Stimulated activated effector memory CD8-positive, alpha-beta T cell treated with anti-CD3 and anti-CD28 coated beads, Interleukin-12 subunit alpha, Interleukin-12 subunit beta, amount 100 ng/mL, for 72 hours (primary cell): ENCODE data around the gene TFR2.
"Not testable (repeated sequence)": the region's sequence is repeated elsewhere in the genome, so short reads cannot be mapped to it uniquely, and the experiment has no call there.

Experiments used
- ATAC-seq: fragments of 150-1000 bp; cut with Tn5 transposase; 2 replicates; pipeline ENCODE4 v1.10.0; 2021
- DNase-seq, 2 donors: peaks; one replicate each; pipeline ENCODE4 v3.0.0; 2021 to 2022; ENCODE audit warnings: low spot score in 2 of 2
- H3K27ac Mint-ChIP-seq: one replicate; pipeline ENCODE4 v1.8.0; 2022; ENCODE audit warnings: mild to moderate bottlenecking, mixed read lengths
- H3K36me3 Mint-ChIP-seq: one replicate; pipeline ENCODE4 v1.8.0; 2022; ENCODE audit warnings: mild to moderate bottlenecking, mixed read lengths
- H3K4me1 Mint-ChIP-seq: one replicate; pipeline ENCODE4 v1.8.0; 2022; ENCODE audit warnings: mixed read lengths
- H3K4me3 Mint-ChIP-seq: one replicate; pipeline ENCODE4 v1.8.0; 2022; ENCODE audit warnings: mild to moderate bottlenecking, mixed read lengths
- H3K9me3 Mint-ChIP-seq: one replicate; pipeline ENCODE4 v1.8.0; 2022; ENCODE audit warnings: mixed read lengths

Gene TFR2

GRCh38 chr7:100673302-100673941, 32.1 kb upstream of the TFR2 start, which contains the start of gene GNB2:
GNB2 (plus strand) TSS chr7:100673740; CDS start chr7:100676266, 2,526 bp downstream.
- H3K27ac Mint-ChIP-seq, result peak within 1 kb of the TSS; percentile 98
- H3K4me1 Mint-ChIP-seq, result peaks cover 23% of the 10 kb centered on the region
- peak within 1 kb of the TSS; percentile 98 for H3K4me3 Mint-ChIP-seq
- peaks cover 55% of the 10 kb centered on the region for H3K36me3 Mint-ChIP-seq
- H3K9me3 Mint-ChIP-seq, result no peaks in the 10 kb centered on the region
- ATAC-seq, result peak; percentile 82
- peak; percentile 100 for DNase-seq

GRCh38 chr7:100671353-100672327, 30.3 kb upstream of the TFR2 start:
- H3K27ac Mint-ChIP-seq, result no peak overlapping the region
- peak overlapping the region; percentile 98 for H3K4me3 Mint-ChIP-seq
- peaks cover 12% of the 10 kb centered on the region for H3K4me1 Mint-ChIP-seq
- H3K9me3 Mint-ChIP-seq, result no peaks in the 10 kb centered on the region
- no peak for DNase-seq
- ATAC-seq, result no peak
- peaks cover 37% of the 10 kb centered on the region for H3K36me3 Mint-ChIP-seq

- ATAC-seq, result no peak
- Mint-ChIP-seq H3K36me3 (peaks cover 23% of the 10 kb centered on the region), H3K4me1 (peaks cover 6% of the 10 kb centered on the region), H3K27ac (no peak overlapping the region), H3K9me3 (no peaks in the 10 kb centered on the region), H3K4me3 (no peak overlapping the region)
- DNase-seq, result no peak
Measured at GRCh38 chr7:100670074-100670473, 28.7 kb upstream of the TFR2 start.

GRCh38 chr7:100669106-100669505, 27.8 kb upstream of the TFR2 start:
- H3K9me3 Mint-ChIP-seq, H3K4me1 Mint-ChIP-seq, ATAC-seq, H3K27ac Mint-ChIP-seq, DNase-seq, H3K4me3 Mint-ChIP-seq: not testable (repeated sequence)
- H3K36me3 Mint-ChIP-seq, result peaks cover 14% of the 10 kb centered on the region

GRCh38 chr7:100668069-100668449, 26.7 kb upstream of the TFR2 start:
- DNase-seq, result no peak
- H3K4me3 Mint-ChIP-seq, result no peak overlapping the region
- no peak for ATAC-seq
- H3K4me1 Mint-ChIP-seq, result peaks cover 3% of the 10 kb centered on the region
- H3K9me3 Mint-ChIP-seq, result no peaks in the 10 kb centered on the region
- H3K27ac Mint-ChIP-seq, result no peak overlapping the region
- H3K36me3 Mint-ChIP-seq, result peaks cover 3% of the 10 kb centered on the region

GRCh38 chr7:100667331-100668068, 26.1 kb upstream of the TFR2 start:
- Mint-ChIP-seq H3K4me1 (no peaks in the 10 kb centered on the region), H3K36me3 (no peaks in the 10 kb centered on the region), H3K27ac (no peak overlapping the region), H3K4me3 (no peak overlapping the region), H3K9me3 (no peaks in the 10 kb centered on the region)
- ATAC-seq (no peak), DNase-seq (no peak)

GRCh38 chr7:100665168-100665726, 23.9 kb upstream of the TFR2 start:
- no peak overlapping the region for H3K27ac Mint-ChIP-seq
- no peak for ATAC-seq
- no peak overlapping the region for H3K4me3 Mint-ChIP-seq
- H3K36me3 Mint-ChIP-seq, result no peaks in the 10 kb centered on the region
- H3K9me3 Mint-ChIP-seq, result no peaks in the 10 kb centered on the region
- H3K4me1 Mint-ChIP-seq, result no peaks in the 10 kb centered on the region
- DNase-seq, result no peak

GRCh38 chr7:100662194-100662776, 20.9 kb upstream of the TFR2 start:
- ATAC-seq, H3K27ac Mint-ChIP-seq, DNase-seq, H3K36me3 Mint-ChIP-seq, H3K4me3 Mint-ChIP-seq, H3K9me3 Mint-ChIP-seq, H3K4me1 Mint-ChIP-seq: not testable (repeated sequence)

- Mint-ChIP-seq H3K27ac (no peak within 1 kb of the TSS), H3K4me1 (peaks cover 7% of the 10 kb centered on the region), H3K4me3 (no peak within 1 kb of the TSS), H3K36me3 (no peaks in the 10 kb centered on the region), H3K9me3 (no peaks in the 10 kb centered on the region)
- DNase-seq (peak; percentile 40 to 76), ATAC-seq (peak; percentile 64)
Measured at GRCh38 chr7:100655908-100656674, 14.7 kb upstream of the TFR2 start, which contains the start of gene ACTL6B. ACTL6B (minus strand) TSS chr7:100656448; CDS start chr7:100656354, 94 bp downstream.

- DNase-seq (no peak), ATAC-seq (no peak)
- H3K4me1 Mint-ChIP-seq, result peaks cover 7% of the 10 kb centered on the region
- no peaks in the 10 kb centered on the region for H3K36me3 Mint-ChIP-seq
- H3K27ac Mint-ChIP-seq, result no peak overlapping the region
- no peak overlapping the region for H3K4me3 Mint-ChIP-seq
- no peaks in the 10 kb centered on the region for H3K9me3 Mint-ChIP-seq
Measured at GRCh38 chr7:100654908-100655831, 13.8 kb upstream of the TFR2 start.

GRCh38 chr7:100649826-100650565, 8.6 kb upstream of the TFR2 start:
- ATAC-seq (no peak), DNase-seq (no peak)
- no peaks in the 10 kb centered on the region for H3K36me3 Mint-ChIP-seq
- H3K27ac Mint-ChIP-seq, result no peak overlapping the region
- H3K9me3 Mint-ChIP-seq, result no peaks in the 10 kb centered on the region
- H3K4me3 Mint-ChIP-seq, result no peak overlapping the region
- H3K4me1 Mint-ChIP-seq, result peaks cover 6% of the 10 kb centered on the region

GRCh38 chr7:100642534-100642907, 1.2 kb upstream of the TFR2 start:
- DNase-seq, result no peak
- H3K9me3 Mint-ChIP-seq, result no peaks in the 10 kb centered on the region
- H3K27ac Mint-ChIP-seq, result no peak overlapping the region
- no peaks in the 10 kb centered on the region for H3K4me1 Mint-ChIP-seq
- H3K4me3 Mint-ChIP-seq, result no peak overlapping the region
- peak; percentile 71 for ATAC-seq
- H3K36me3 Mint-ChIP-seq, result peaks cover 5% of the 10 kb centered on the region
